HepG2 (cell line): Measurements from ENCODE around the gene C19orf38. TPM values are rescaled to one million over a fixed set of nuclear protein-coding genes. Genes with fewer than 3 reads are reported as not detected.

ENCODE experiments used
- CHCHD3 ChIP-seq: sonication (generic); formaldehyde crosslinking; IDR thresholded peaks from 2 replicates; pipeline ENCODE4 v1.8.0; 2022; ENCODE audit warnings: mild to moderate bottlenecking, missing genetic modification reagents, moderate library complexity
- CREBL2 ChIP-seq: sonication (generic); formaldehyde crosslinking; IDR thresholded peaks from 2 replicates; pipeline ENCODE4 v1.8.1; 2023; ENCODE audit warnings: missing genetic modification reagents, mild to moderate bottlenecking, borderline replicate concordance
- ISX ChIP-seq: sonication (generic); formaldehyde crosslinking; conservative IDR thresholded peaks from 2 replicates; pipeline ENCODE4 v1.5.0; 2020; ENCODE audit warnings: missing genetic modification reagents
- KLF13 ChIP-seq: sonication (generic); formaldehyde crosslinking; IDR thresholded peaks from 2 replicates; pipeline ENCODE4 v1.4.0; 2020; ENCODE audit warnings: mild to moderate bottlenecking, missing genetic modification reagents
- MED1 ChIP-seq: sonication (generic); formaldehyde crosslinking; IDR thresholded peaks from 2 replicates; pipeline ENCODE4 v1.4.0; 2020; ENCODE audit warnings: missing genetic modification reagents
- MYPOP ChIP-seq: sonication (generic); formaldehyde crosslinking; IDR thresholded peaks from 2 replicates; pipeline ENCODE4 v1.8.1; 2023; ENCODE audit warnings: mild to moderate bottlenecking, moderate library complexity, missing genetic modification reagents
- NFAT5 ChIP-seq: sonication (generic); formaldehyde crosslinking; IDR thresholded peaks from 2 replicates; pipeline ENCODE4 v1.4.0; 2020; ENCODE audit warnings: missing genetic modification reagents
- PAXIP1 ChIP-seq: sonication (generic); formaldehyde crosslinking; conservative IDR thresholded peaks from 2 replicates; pipeline ENCODE4 v1.4.0; 2020; ENCODE audit warnings: mild to moderate bottlenecking, missing genetic modification reagents, moderate library complexity
- PRDM10 ChIP-seq: sonication (generic); formaldehyde crosslinking; IDR thresholded peaks from 2 replicates; pipeline ENCODE4 v1.4.0; 2020; ENCODE audit warnings: low read depth, missing genetic modification reagents
- PRPF4 ChIP-seq: fragments of 200-400 bp; formaldehyde crosslinking; IDR thresholded peaks from 2 replicates; pipeline ENCODE4 v1.6.1; 2016; ENCODE audit warnings: low read length, low read depth; ENCODE audit not compliant: poor library complexity, severe bottlenecking
- SRY ChIP-seq: sonication (generic); formaldehyde crosslinking; IDR thresholded peaks from 2 replicates; pipeline ENCODE4 v1.8.0; 2022; ENCODE audit warnings: mild to moderate bottlenecking, missing genetic modification reagents
- ZFP36L1 ChIP-seq: sonication (generic); formaldehyde crosslinking; IDR thresholded peaks from 2 replicates; pipeline ENCODE4 v1.8.0; 2022; ENCODE audit warnings: mild to moderate bottlenecking, missing genetic modification reagents, moderate library complexity
- ZNF441 ChIP-seq: sonication (generic); formaldehyde crosslinking; IDR thresholded peaks from 2 replicates; pipeline ENCODE4 v1.7.0; 2021; ENCODE audit warnings: missing genetic modification reagents, borderline replicate concordance
- ZNF451 ChIP-seq: sonication (generic); formaldehyde crosslinking; IDR thresholded peaks from 2 replicates; pipeline ENCODE4 v1.5.0; 2020; ENCODE audit warnings: mild to moderate bottlenecking, missing genetic modification reagents
- ZNF652 ChIP-seq: IDR thresholded peaks from 2 replicates; pipeline ENCODE4 v1.6.1; 2016; ENCODE audit warnings: low read depth, borderline replicate concordance
- polyA plus RNA-seq, 8 experiments: library from polyadenylated mRNA; depleted of rRNA in 3 of 8; stranded (reverse) in 7 of 8; unstranded in 1 of 8; fragments of >200 nt; fragmentation: Illumina TruSeq in 4 of 8; extraction: Trizol in 4 of 8; gene quantifications; 2 replicates each; pipeline versions ENCODE4 v1.2.1 to v1.2.3, GENCODE V29; 2011 to 2016; ENCODE audit warnings: low read depth in 4 of 8, missing spikeins in 1 of 8, mixed read lengths in 1 of 8; ENCODE audit not compliant: insufficient read depth in 1 of 8
- total RNA-seq, 5 experiments: library from RNA; depleted of rRNA; stranded (reverse); fragments of >200 nt; fragmentation: Illumina TruSeq; extraction: Trizol; gene quantifications; 2 replicates each; pipeline ENCODE4 v1.2.3, GENCODE V29; 2016; ENCODE audit warnings: low read depth in 1 of 5

Gene C19orf38
- total and polyA plus RNA-seq, 2 of the 13 experiments (the other 11 are each of a cell fraction or from before 2014, with no cell fraction given), result 0.11 TPM; not detected in 1

GRCh38 chr19:10870955-10871603, 22.9 kb downstream of the C19orf38 start, which contains the start of gene CARM1 (continued):
- TF ChIP-seq PRDM10 (CRISPR knock-in tag) (no peak), ZFP36L1 (CRISPR knock-in tag) (0 out of 2 replicates have a peak, but pooled peaks have one; percentile 43), NFAT5 (CRISPR knock-in tag) (no peak), PRPF4 (no peak), CHCHD3 (CRISPR knock-in tag) (no peak), ZNF441 (CRISPR knock-in tag) (no peak), KLF13 (CRISPR knock-in tag) (no peak), MYPOP (CRISPR knock-in tag) (no peak), SRY (CRISPR knock-in tag) (no peak), CREBL2 (CRISPR knock-in tag) (no peak), PAXIP1 (CRISPR knock-in tag) (peak; percentile 39; the same call in 1 of the 2 replicates), ZNF652 (CRISPR knock-in tag) (no peak), ZNF451 (no peak), MED1 (CRISPR knock-in tag) (peak; percentile 43; the same call in 1 of the 2 replicates), ISX (CRISPR knock-in tag) (no peak)
